ENCODE measurements around the gene RPL26. TPM values are rescaled to one million over a fixed set of nuclear protein-coding genes. Genes with fewer than 3 reads are reported as not detected.

The RPL26 gene
- total and polyA plus RNA-seq, 2 donors (not counting 3 experiments of a cell fraction or from before 2014, with no cell fraction given) = 1,805 to 2,229 TPM

- dilution Hi-C loops (cut with MboI; ENCODE audit: extremely low pct_ligation_motif_present, low sequenced_read_pairs) (no loop called here), intact Hi-C loops (cut with micrococcal nuclease) (no loop called here)
- H2AFZ ChIP-seq (ENCODE audit: low read depth, low read length) = no peak overlapping the region
- no peaks in the 10 kb centered on the region for H3K9me1 ChIP-seq (replicated peaks; ENCODE audit: control insufficient read depth, extremely low read depth, insufficient read depth, low read length)
- no TSS peak for BruUV-seq (replicated peaks)
- TF ChIP-seq MAX (IDR thresholded peaks at IDR 0.05; ENCODE audit: insufficient read depth, insufficient read length) (no peak), POLR2A (IDR thresholded peaks at IDR 0.05; ENCODE audit: low read depth, low read length) (no peak), EZH2 (IDR thresholded peaks at IDR 0.05; ENCODE audit: borderline replicate concordance, low read depth, low read length, severe bottlenecking) (no peak), CTCF (IDR thresholded peaks at IDR 0.05; ENCODE audit: extremely low read depth in 1 of 2, insufficient read depth in 1 of 2, low read depth in 1 of 2, low read length in 2 of 2) (no peak)
- no peak overlapping the region for H3K4me3 ChIP-seq (replicated peaks in 1 of 3; ENCODE audit: insufficient read depth in 1 of 3, low read depth in 1 of 3, low read length in 3 of 3)
- H3K9ac ChIP-seq (replicated peaks; ENCODE audit: extremely low read depth, insufficient read depth, low read length) = no peak overlapping the region
- peaks cover 4% of the 10 kb centered on the region for H3K4me1 ChIP-seq (ENCODE audit: control insufficient read depth, extremely low read depth, insufficient read depth, low read length)
- no peaks in the 10 kb centered on the region for H3K9me3 ChIP-seq (replicated peaks; ENCODE audit: control insufficient read depth, insufficient read depth, low read length)
- no peak overlapping the region for H3K27ac ChIP-seq (ENCODE audit: insufficient read depth, low read depth, low read length)
- FAIRE-seq (no peak), DNase-seq (ENCODE audit: low read depth, low spot score) (no peak)
- peaks cover 12 to 16% of the 10 kb centered on the region in 2 experiments for H3K27me3 ChIP-seq (ENCODE audit: control insufficient read depth in 2 of 2, insufficient read depth in 2 of 2, low read length in 2 of 2)
- ChIA-PET CTCF (interaction anchor here (1.8 kb wide), 1 partner anchor 18 kb away, joined by 6 read pairs; no protein-coding TSS in a partner anchor), POLR2A (no interaction called here)
- H4K20me1 ChIP-seq (replicated peaks; ENCODE audit: control insufficient read depth, extremely low read depth, insufficient read depth, low read length) = no peaks in the 10 kb centered on the region
- no peaks in the 10 kb centered on the region for H3K79me2 ChIP-seq (ENCODE audit: control insufficient read depth, insufficient read depth, low read length)
- H3K36me3 ChIP-seq (ENCODE audit: control insufficient read depth in 2 of 2, extremely low read depth in 1 of 2, insufficient read depth in 2 of 2, low read length in 2 of 2) = no peaks in the 10 kb centered on the region
- H3K4me2 ChIP-seq (ENCODE audit: insufficient read depth, low read length) = no peak overlapping the region
Observed at GRCh38 chr17:8392274-8392673, 9.3 kb upstream of the RPL26 start.

GRCh38 chr17:8391711-8392110 lies 8.7 kb upstream of the RPL26 start:
- Histone ChIP-seq H4K20me1 (replicated peaks; ENCODE audit: control insufficient read depth, extremely low read depth, insufficient read depth, low read length) (no peaks in the 10 kb centered on the region), H3K27ac (ENCODE audit: insufficient read depth, low read depth, low read length) (no peak overlapping the region), H3K36me3 (ENCODE audit: control insufficient read depth in 2 of 2, extremely low read depth in 1 of 2, insufficient read depth in 2 of 2, low read length in 2 of 2) (no peaks in the 10 kb centered on the region), H3K4me1 (ENCODE audit: control insufficient read depth, extremely low read depth, insufficient read depth, low read length) (peaks cover 4% of the 10 kb centered on the region), H3K79me2 (ENCODE audit: control insufficient read depth, insufficient read depth, low read length) (no peaks in the 10 kb centered on the region), H3K27me3 (ENCODE audit: control insufficient read depth in 2 of 2, insufficient read depth in 2 of 2, low read length in 2 of 2) (peaks cover 8 to 12% of the 10 kb centered on the region in 2 experiments), H3K9me3 (replicated peaks; ENCODE audit: control insufficient read depth, insufficient read depth, low read length) (no peaks in the 10 kb centered on the region), H3K9me1 (replicated peaks; ENCODE audit: control insufficient read depth, extremely low read depth, insufficient read depth, low read length) (no peaks in the 10 kb centered on the region), H3K4me3 (replicated peaks in 1 of 3; ENCODE audit: insufficient read depth in 1 of 3, low read depth in 1 of 3, low read length in 3 of 3) (no peak overlapping the region), H3K9ac (replicated peaks; ENCODE audit: extremely low read depth, insufficient read depth, low read length) (no peak overlapping the region), H2AFZ (ENCODE audit: low read depth, low read length) (no peak overlapping the region), H3K4me2 (ENCODE audit: insufficient read depth, low read length) (no peak overlapping the region)
- no TSS peak for BruUV-seq (replicated peaks)
- POLR2A ChIA-PET = no interaction called here
- dilution Hi-C loops (cut with MboI; ENCODE audit: extremely low pct_ligation_motif_present, low sequenced_read_pairs) = no loop called here
- CTCF ChIA-PET = interaction anchor here (0.9 to 1.8 kb wide), 2 partner anchors 18 to 394 kb away, joined by 4 to 6 read pairs; no protein-coding TSS in a partner anchor
- FAIRE-seq (no peak), DNase-seq (ENCODE audit: low read depth, low spot score) (no peak)
- no peak for TF ChIP-seq EZH2 (IDR thresholded peaks at IDR 0.05; ENCODE audit: borderline replicate concordance, low read depth, low read length, severe bottlenecking)
- TF ChIP-seq GATA2 (IDR thresholded peaks at IDR 0.05; ENCODE audit: insufficient read depth, insufficient read length, low read depth, low read length) = no peak
- no peak for TF ChIP-seq MYC (IDR thresholded peaks at IDR 0.05; ENCODE audit: low read depth, low read length)
- TF ChIP-seq POLR2AphosphoS5 (IDR thresholded peaks at IDR 0.05; ENCODE audit: insufficient read depth, low read depth, low read length) = no peak
- intact Hi-C loops (cut with micrococcal nuclease) = no loop called here

Data from endothelial cell of umbilical vein (primary cell).